Mucosa of gallbladder (tissue), 1 donor: ENCODE results near the gene SETBP1. TPM values are rescaled to one million over a fixed set of nuclear protein-coding genes. Genes with fewer than 3 reads are reported as not detected.
A peak's percentile ranks its signal among the peaks of the same experiment; 100 is the strongest.

Experiments used
- DNase-seq: peaks from one replicate; pipeline ENCODE4 v3.0.0-alpha.2; 2020; ENCODE audit warnings: low spot score
- total RNA-seq: library from RNA; stranded (reverse); gene quantifications from one replicate; pipeline ENCODE4 v1.2.1, GENCODE V29; 2021
- donor health status: DM: no; HTN: no; CAD: no.

SETBP1 gene
- total RNA-seq, 1 donor from 2014 or later: 36.2 TPM

DNA sequence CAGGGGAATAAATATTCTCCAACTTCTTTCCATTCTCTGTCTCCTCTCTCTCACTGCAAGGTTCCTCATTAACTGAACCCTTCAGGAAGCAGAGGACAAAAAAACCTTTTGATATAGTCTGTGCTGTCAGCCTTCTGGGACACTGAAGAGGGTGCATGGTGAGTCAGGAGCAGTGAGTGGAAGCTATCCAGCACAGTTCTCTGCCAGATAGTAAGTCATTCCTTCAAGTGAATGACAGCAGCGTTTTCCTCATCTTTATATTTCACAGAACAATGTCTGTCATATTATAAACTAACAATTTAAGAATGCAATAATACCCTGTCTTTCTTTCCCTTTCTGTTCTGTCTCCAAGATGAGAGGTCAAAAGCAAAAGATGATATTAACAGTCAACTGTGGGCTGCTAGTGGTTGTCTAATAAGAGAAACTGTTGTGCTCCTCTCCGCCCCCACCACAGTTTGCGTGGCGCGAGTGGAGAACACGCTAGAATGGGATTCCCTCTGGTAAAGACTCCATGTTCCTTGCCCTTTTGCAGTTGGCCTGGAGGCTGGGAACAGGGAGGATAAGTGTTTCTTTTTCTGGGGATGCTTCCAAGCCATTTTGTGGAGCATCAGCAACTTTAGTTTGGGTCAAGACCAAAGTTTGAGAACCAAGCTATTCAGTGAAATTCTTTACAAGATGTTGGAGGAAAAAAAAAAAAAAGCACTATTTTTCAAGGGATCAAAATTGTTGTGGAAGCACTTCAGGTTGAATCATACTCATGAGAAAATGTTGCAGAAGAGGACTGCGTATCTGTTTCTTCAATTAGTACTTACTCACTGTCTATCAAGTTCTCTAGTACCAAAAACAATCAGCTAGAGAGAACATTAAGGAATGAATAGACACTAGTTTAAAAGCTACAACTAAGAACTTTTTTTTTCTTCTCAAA lies 430.2 kb downstream of the SETBP1 start:
- DNase-seq: peak; percentile 11

DNA sequence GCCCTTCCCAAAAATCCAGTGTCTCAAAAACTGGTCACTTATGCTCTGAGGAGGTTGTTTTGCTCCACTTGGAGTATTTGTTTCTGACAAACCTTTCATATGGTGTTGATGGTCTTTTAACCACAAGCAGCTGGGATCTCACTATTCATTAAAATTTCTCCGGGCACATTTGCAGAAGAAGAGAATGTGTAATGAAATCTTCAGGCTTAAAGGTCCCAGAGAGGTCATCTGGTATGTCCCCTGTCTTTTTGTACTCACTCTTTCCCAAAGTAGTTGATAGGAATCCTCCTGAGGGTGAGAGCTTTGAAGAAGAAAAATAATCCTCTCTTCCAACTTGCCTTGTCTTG lies 430.8 kb downstream of the SETBP1 start:
- DNase-seq: no peak

DNA sequence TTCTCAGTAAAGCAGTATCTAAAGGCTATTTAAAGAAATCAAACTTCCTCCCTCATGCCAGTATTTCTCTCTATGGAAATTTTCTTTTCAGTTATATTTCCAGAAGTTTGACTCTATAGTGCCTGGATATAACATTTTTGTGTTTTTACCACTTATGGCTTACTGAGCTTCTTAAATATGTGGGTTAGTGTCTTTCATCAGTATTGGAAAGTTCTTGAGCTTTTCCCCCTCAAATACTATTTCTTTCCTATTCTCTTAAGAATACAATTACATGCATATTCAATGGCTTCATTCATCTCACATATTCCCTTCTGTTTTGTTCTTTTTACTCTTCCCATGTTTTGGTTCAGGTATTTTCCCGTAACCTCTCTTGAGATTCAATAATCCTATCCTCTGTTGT lies 432.0 kb downstream of the SETBP1 start:
- DNase-seq: no peak

DNA sequence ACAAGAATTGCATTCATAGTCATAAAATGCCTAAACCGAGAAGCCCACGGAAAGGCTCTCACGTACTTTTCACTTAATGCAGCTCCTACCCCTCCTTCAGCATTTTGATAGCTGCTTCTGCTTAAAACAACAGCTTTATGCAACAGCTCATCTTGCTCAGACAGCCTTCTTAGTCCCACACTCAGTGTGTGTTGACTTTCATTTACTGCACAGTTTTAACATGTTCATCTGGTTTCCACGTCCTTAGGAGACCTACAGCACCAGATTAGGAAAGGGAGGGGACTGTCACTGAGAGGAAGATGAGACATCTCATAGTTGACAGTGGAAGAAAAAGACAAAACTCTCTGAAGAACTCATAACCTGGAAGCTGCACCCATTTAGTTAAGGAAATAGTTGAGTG lies 435.4 kb downstream of the SETBP1 start:
- no peak for DNase-seq
